K562 (cell line): ENCODE data around the gene WDR46. TPM values are rescaled to one million over a fixed set of nuclear protein-coding genes. Genes with fewer than 3 reads are reported as not detected.

Source experiments
- ADNP ChIP-seq: fragments of 200-800 bp; sonication (Bioruptor generic); IDR thresholded peaks from 2 replicates; pipeline ENCODE4 v1.6.1; 2016; ENCODE audit warnings: missing genetic modification characterization, missing compliant biosample characterization
- BDP1 ChIP-seq: IDR thresholded peaks from 3 replicates; pipeline ENCODE4 v1.6.1; 2011; ENCODE audit not compliant: insufficient read length, insufficient read depth
- NBN ChIP-seq: fragments of 450-650 bp; IDR thresholded peaks from 2 replicates; pipeline ENCODE4 v1.6.1; 2016; ENCODE audit warnings: low read depth, mild to moderate bottlenecking
- NR0B1 ChIP-seq: fragments of 450-650 bp; IDR thresholded peaks from one replicate; pipeline ENCODE4 v1.6.1; 2018; ENCODE audit warnings: mild to moderate bottlenecking, moderate library complexity; ENCODE audit not compliant: partially characterized antibody
- RBBP5 ChIP-seq: fragments of 200-600 bp; sonication (generic); IDR thresholded peaks from 2 replicates; pipeline ENCODE4 v1.6.1; 2012; ENCODE audit warnings: borderline replicate concordance, mild to moderate bottlenecking, low read length, control low read depth, inconsistent platforms; ENCODE audit not compliant: insufficient read depth, poor library complexity, severe bottlenecking
- SMARCA5 ChIP-seq: fragments of 450-650 bp; IDR thresholded peaks from 2 replicates; pipeline ENCODE4 v1.6.1; 2016
- SNRNP70 ChIP-seq: fragments of 200-400 bp; formaldehyde crosslinking; optimal IDR thresholded peaks from 2 replicates; pipeline ENCODE3; 2017; ENCODE audit warnings: low read depth, low read length
- TAF15 ChIP-seq: fragments of 200-400 bp; formaldehyde crosslinking; IDR thresholded peaks from 2 replicates; pipeline ENCODE4 v1.6.1; 2017; ENCODE audit warnings: mild to moderate bottlenecking, low read depth, low read length, moderate library complexity
- TBP ChIP-seq: optimal IDR thresholded peaks from 2 replicates; pipeline ENCODE3; 2011; ENCODE audit warnings: low read depth, low read length, improper control_type of control experiment
- U2AF1 ChIP-seq: fragments of 200-400 bp; formaldehyde crosslinking; optimal IDR thresholded peaks from 2 replicates; pipeline ENCODE3; 2017; ENCODE audit warnings: mild to moderate bottlenecking, low read depth, low read length, moderate library complexity
- ZNF444 ChIP-seq: fragments of 250-450 bp; sonication (Bioruptor Pico); IDR thresholded peaks from 2 replicates; pipeline ENCODE4 v1.4.0; 2020; ENCODE audit warnings: mild to moderate bottlenecking, moderate library complexity
- polyA plus RNA-seq, 8 experiments: library from polyadenylated mRNA; depleted of rRNA in 4 of 8; stranded (reverse) in 5 of 8; unstranded in 3 of 8; fragments of >200 nt; fragmentation: Nextera tagmentation in 2 of 8; fragmentation: Illumina TruSeq in 1 of 8; extraction: Ambion mirVana in 2 of 8; extraction: Trizol in 1 of 8; gene quantifications; 2 replicates each; pipeline versions ENCODE4 v1.2.1 to v1.2.3, GENCODE V29; 2011 to 2014; ENCODE audit warnings: inconsistent platforms in 1 of 8, missing spikeins in 1 of 8
- total RNA-seq, 7 experiments: library from RNA; depleted of rRNA in 6 of 7; stranded (reverse); fragments of >200 nt in 6 of 7; fragmentation: Illumina TruSeq in 2 of 7; extraction: Trizol in 2 of 7; gene quantifications; 2 replicates each; pipeline versions ENCODE4 v1.2.1 to v1.2.3, GENCODE V29; 2011 to 2021; ENCODE audit warnings: low replicate concordance in 1 of 7
- TF ChIP-seq, protein P1 (sequence below): IDR thresholded peaks from 2 replicates; pipeline ENCODE4 v1.6.1; 2011; ENCODE audit not compliant: insufficient read length; ENCODE audit errors: extremely low read depth
- TF ChIP-seq, protein P2 (sequence below): fragments of 250-450 bp; sonication (Bioruptor Pico); IDR thresholded peaks from 2 replicates; pipeline ENCODE4 v1.4.0; 2020
- TF ChIP-seq, protein P3 (sequence below): fragments of 250-450 bp; sonication (Bioruptor Pico); IDR thresholded peaks from 2 replicates; pipeline ENCODE4 v1.4.0; 2020; ENCODE audit warnings: mild to moderate bottlenecking, moderate library complexity
- TF ChIP-seq, protein P4 (sequence below): fragments of 450-650 bp; conservative IDR thresholded peaks from 2 replicates; pipeline ENCODE4 v1.6.1; 2016; ENCODE audit warnings: missing genetic modification characterization, low read depth, mild to moderate bottlenecking, missing compliant biosample characterization, moderate library complexity
- TF ChIP-seq, protein P5 (sequence below): fragments of 250-450 bp; sonication (Bioruptor Pico); IDR thresholded peaks from 2 replicates; pipeline ENCODE4 v1.8.0; 2021; ENCODE audit warnings: moderate library complexity, mild to moderate bottlenecking, inconsistent platforms

Gene WDR46
- total and polyA plus RNA-seq, 9 of the 15 experiments (the other 6 are each of a cell fraction or from before 2014, with no cell fraction given), result 8.9 to 146 (median 93.1) TPM

GRCh38 chr6:33271468-33272274, 17.4 kb downstream of the WDR46 start, which contains the start of the genes RPS18 and VPS52 (continued):
- TF ChIP-seq, protein P1, sequence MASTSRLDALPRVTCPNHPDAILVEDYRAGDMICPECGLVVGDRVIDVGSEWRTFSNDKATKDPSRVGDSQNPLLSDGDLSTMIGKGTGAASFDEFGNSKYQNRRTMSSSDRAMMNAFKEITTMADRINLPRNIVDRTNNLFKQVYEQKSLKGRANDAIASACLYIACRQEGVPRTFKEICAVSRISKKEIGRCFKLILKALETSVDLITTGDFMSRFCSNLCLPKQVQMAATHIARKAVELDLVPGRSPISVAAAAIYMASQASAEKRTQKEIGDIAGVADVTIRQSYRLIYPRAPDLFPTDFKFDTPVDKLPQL, result peak; percentile 59
- TF ChIP-seq SMARCA5 (0 out of 2 replicates have a peak, but pooled peaks have one; percentile 10), U2AF1 (no peak), RBBP5 (peak; percentile 100), ZNF444 (CRISPR knock-in tag) (peak; percentile 60; the same call in 1 of the 2 replicates), TBP (no peak), SNRNP70 (no peak), ADNP (tag) (no peak), TAF15 (0 out of 2 replicates have a peak, but pooled peaks have one; percentile 78), NR0B1 (no peak), NBN (peak; percentile 79; the same call in 1 of the 2 replicates), BDP1 (no peak)
- TF ChIP-seq, protein P2, sequence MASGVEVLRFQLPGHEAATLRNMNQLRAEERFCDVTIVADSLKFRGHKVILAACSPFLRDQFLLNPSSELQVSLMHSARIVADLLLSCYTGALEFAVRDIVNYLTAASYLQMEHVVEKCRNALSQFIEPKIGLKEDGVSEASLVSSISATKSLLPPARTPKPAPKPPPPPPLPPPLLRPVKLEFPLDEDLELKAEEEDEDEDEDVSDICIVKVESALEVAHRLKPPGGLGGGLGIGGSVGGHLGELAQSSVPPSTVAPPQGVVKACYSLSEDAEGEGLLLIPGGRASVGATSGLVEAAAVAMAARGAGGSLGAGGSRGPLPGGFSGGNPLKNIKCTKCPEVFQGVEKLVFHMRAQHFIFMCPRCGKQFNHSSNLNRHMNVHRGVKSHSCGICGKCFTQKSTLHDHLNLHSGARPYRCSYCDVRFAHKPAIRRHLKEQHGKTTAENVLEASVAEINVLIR, result peak; percentile 82
- TF ChIP-seq, protein P3, sequence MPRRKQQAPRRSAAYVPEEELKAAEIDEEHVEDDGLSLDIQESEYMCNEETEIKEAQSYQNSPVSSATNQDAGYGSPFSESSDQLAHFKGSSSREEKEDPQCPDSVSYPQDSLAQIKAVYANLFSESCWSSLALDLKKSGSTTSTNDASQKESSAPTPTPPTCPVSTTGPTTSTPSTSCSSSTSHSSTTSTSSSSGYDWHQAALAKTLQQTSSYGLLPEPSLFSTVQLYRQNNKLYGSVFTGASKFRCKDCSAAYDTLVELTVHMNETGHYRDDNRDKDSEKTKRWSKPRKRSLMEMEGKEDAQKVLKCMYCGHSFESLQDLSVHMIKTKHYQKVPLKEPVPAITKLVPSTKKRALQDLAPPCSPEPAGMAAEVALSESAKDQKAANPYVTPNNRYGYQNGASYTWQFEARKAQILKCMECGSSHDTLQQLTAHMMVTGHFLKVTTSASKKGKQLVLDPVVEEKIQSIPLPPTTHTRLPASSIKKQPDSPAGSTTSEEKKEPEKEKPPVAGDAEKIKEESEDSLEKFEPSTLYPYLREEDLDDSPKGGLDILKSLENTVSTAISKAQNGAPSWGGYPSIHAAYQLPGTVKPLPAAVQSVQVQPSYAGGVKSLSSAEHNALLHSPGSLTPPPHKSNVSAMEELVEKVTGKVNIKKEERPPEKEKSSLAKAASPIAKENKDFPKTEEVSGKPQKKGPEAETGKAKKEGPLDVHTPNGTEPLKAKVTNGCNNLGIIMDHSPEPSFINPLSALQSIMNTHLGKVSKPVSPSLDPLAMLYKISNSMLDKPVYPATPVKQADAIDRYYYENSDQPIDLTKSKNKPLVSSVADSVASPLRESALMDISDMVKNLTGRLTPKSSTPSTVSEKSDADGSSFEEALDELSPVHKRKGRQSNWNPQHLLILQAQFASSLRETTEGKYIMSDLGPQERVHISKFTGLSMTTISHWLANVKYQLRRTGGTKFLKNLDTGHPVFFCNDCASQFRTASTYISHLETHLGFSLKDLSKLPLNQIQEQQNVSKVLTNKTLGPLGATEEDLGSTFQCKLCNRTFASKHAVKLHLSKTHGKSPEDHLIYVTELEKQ (CRISPR knock-in tag), result 0 out of 2 replicates have a peak, but pooled peaks have one; percentile 57
- TF ChIP-seq, protein P4, sequence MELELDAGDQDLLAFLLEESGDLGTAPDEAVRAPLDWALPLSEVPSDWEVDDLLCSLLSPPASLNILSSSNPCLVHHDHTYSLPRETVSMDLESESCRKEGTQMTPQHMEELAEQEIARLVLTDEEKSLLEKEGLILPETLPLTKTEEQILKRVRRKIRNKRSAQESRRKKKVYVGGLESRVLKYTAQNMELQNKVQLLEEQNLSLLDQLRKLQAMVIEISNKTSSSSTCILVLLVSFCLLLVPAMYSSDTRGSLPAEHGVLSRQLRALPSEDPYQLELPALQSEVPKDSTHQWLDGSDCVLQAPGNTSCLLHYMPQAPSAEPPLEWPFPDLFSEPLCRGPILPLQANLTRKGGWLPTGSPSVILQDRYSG (tag), result 0 out of 2 replicates have a peak, but pooled peaks have one; percentile 68
- TF ChIP-seq, protein P5, sequence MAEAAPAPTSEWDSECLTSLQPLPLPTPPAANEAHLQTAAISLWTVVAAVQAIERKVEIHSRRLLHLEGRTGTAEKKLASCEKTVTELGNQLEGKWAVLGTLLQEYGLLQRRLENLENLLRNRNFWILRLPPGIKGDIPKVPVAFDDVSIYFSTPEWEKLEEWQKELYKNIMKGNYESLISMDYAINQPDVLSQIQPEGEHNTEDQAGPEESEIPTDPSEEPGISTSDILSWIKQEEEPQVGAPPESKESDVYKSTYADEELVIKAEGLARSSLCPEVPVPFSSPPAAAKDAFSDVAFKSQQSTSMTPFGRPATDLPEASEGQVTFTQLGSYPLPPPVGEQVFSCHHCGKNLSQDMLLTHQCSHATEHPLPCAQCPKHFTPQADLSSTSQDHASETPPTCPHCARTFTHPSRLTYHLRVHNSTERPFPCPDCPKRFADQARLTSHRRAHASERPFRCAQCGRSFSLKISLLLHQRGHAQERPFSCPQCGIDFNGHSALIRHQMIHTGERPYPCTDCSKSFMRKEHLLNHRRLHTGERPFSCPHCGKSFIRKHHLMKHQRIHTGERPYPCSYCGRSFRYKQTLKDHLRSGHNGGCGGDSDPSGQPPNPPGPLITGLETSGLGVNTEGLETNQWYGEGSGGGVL (CRISPR knock-in tag), result no peak
